ENCODE data around the gene ZNF616. TPM values are rescaled to one million over a fixed set of nuclear protein-coding genes. Genes with fewer than 3 reads are reported as not detected.

Gene ZNF616
- total RNA-seq, 1 donor from 2014 or later = 5.6 TPM

- H3K4me3 ChIP-seq = no peak overlapping the region
- no peak for DNase-seq
Observed at GRCh38 chr19:52065399-52065798, 74.3 kb downstream of the ZNF616 start.

More at GRCh38 chr19:52065399-52065798, 74.3 kb downstream of the ZNF616 start:
- Histone ChIP-seq H3K27me3 (ENCODE audit: low read depth) (no peaks in the 10 kb centered on the region), H3K36me3 (peaks cover 96% of the 10 kb centered on the region), H3K4me1 (no peaks in the 10 kb centered on the region), H3K9me3 (replicated peaks) (peaks cover 100% of the 10 kb centered on the region), H3K27ac (replicated peaks) (no peak overlapping the region)
- TF ChIP-seq, protein P1, sequence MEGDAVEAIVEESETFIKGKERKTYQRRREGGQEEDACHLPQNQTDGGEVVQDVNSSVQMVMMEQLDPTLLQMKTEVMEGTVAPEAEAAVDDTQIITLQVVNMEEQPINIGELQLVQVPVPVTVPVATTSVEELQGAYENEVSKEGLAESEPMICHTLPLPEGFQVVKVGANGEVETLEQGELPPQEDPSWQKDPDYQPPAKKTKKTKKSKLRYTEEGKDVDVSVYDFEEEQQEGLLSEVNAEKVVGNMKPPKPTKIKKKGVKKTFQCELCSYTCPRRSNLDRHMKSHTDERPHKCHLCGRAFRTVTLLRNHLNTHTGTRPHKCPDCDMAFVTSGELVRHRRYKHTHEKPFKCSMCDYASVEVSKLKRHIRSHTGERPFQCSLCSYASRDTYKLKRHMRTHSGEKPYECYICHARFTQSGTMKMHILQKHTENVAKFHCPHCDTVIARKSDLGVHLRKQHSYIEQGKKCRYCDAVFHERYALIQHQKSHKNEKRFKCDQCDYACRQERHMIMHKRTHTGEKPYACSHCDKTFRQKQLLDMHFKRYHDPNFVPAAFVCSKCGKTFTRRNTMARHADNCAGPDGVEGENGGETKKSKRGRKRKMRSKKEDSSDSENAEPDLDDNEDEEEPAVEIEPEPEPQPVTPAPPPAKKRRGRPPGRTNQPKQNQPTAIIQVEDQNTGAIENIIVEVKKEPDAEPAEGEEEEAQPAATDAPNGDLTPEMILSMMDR (IDR thresholded peaks at IDR 0.05; ENCODE audit: borderline replicate concordance) = no peak
- intact Hi-C loops (cut with micrococcal nuclease) = no loop called here

Other genes starting within 250 kb of the ZNF616 start
- gene ZNF649, start 234.9 kb downstream of the ZNF616 start, total RNA-seq = 7.5 TPM
- 3.4 TPM for gene ZNF613, start 212.5 kb downstream of the ZNF616 start, total RNA-seq
- gene ZNF350, start 153.1 kb downstream of the ZNF616 start, total RNA-seq = 8.0 TPM
- gene ZNF615, start 131.7 kb downstream of the ZNF616 start, total RNA-seq = 11.2 TPM
- gene ZNF614, start 111.6 kb downstream of the ZNF616 start, total RNA-seq = 5.5 TPM
- gene ZNF432, start 91.1 kb downstream of the ZNF616 start, total RNA-seq = 7.8 TPM
- 8.5 TPM for gene ZNF841, start 44.2 kb downstream of the ZNF616 start, total RNA-seq
- 8.1 TPM for gene ZNF836, start 31.7 kb upstream of the ZNF616 start, total RNA-seq
- gene PPP2R1A, start 50.1 kb upstream of the ZNF616 start, total RNA-seq = 395 TPM
- gene ZNF766, start 129.6 kb upstream of the ZNF616 start, total RNA-seq = 9.2 TPM
- gene ZNF480, start 157.2 kb upstream of the ZNF616 start, total RNA-seq = 18.9 TPM
- gene ZNF610, start 196.3 kb upstream of the ZNF616 start, total RNA-seq = 5.1 TPM
- gene ZNF880, start 230.0 kb upstream of the ZNF616 start, total RNA-seq = 24.7 TPM